Activated CD8-positive, alpha-beta memory T cell treated with anti-CD3 and anti-CD28 coated beads, Interleukin-2, amount 10 ng/mL, durations not matched to agents 7 days and 5 days (primary cell): ENCODE data around the gene TSC22D4. TPM values are rescaled to one million over a fixed set of nuclear protein-coding genes. Genes with fewer than 3 reads are reported as not detected.

ENCODE experiments used
- ATAC-seq: fragments of 150-1000 bp; cut with Tn5 transposase; one replicate; pipeline ENCODE4 v1.10.0; 2021; ENCODE audit warnings: moderate library complexity
- CTCF ChIA-PET: fragments of 350-600 bp; sonication (Branson Sonifier 250); formaldehyde crosslinking; loops from one replicate; lab custom pipeline; 2021; ENCODE audit warnings: antibody characterized with exemption; lab: Charles Lee
- DNase-seq: peaks from one replicate; pipeline ENCODE4 v3.0.0-alpha.2; 2020
- H3K27ac Mint-ChIP-seq: one replicate; pipeline ENCODE4 v1.8.0; 2021; ENCODE audit warnings: mild to moderate bottlenecking, mixed read lengths
- H3K27me3 Mint-ChIP-seq: one replicate; pipeline ENCODE4 v1.8.0; 2021; ENCODE audit warnings: mixed read lengths
- H3K36me3 Mint-ChIP-seq: one replicate; pipeline ENCODE4 v1.8.0; 2021; ENCODE audit warnings: mild to moderate bottlenecking, mixed read lengths
- H3K4me1 Mint-ChIP-seq: one replicate; pipeline ENCODE4 v1.8.0; 2021; ENCODE audit warnings: mixed read lengths
- H3K4me3 Mint-ChIP-seq: one replicate; pipeline ENCODE4 v1.8.0; 2021; ENCODE audit warnings: mild to moderate bottlenecking, moderate library complexity, mixed read lengths
- H3K9me3 Mint-ChIP-seq: one replicate; pipeline ENCODE4 v1.8.0; 2022; ENCODE audit warnings: low read depth, mixed read lengths
- total RNA-seq, 2 experiments: library from RNA; stranded (reverse); gene quantifications; one replicate each; pipeline ENCODE4 v1.2.3, GENCODE V29; 2021

Gene TSC22D4
- total RNA-seq, 2 experiments from 2014 or later = 128 to 144 TPM

DNA sequence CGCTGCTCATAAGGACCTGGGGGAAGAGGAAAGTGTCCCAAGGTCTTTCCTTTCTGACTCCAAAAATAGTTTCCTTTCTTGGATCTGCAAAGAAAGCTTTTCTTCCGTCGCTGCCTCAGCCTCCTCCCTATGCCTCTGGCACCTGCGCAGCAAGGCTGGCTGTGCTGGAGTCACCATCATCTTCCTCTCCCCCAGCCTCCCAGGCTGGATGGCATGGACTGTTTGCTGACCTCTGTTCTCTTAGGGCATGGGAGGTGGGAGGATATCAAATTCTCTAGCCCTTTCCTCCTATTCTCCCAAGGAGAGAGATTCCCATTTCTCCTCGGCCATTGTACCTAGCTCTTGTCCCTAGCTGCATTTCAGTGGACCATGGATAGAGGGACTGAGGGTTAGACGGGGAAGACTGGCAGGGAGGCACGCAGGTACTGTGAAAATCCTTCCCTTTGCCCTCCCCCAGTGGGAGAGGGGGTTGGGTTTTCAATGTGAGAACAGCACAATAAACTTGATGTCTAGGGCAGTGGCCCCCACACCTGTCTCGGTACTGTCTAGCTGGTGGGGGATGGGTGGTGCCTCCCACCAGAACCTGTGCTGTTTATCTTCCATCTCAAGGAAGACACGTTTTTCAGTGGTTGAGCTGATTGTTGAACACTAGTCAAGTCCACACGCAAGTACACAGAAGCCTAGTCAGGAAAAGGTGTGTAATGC, 45.3 kb downstream of the TSC22D4 start:
- Mint-ChIP-seq H3K4me3 (peak overlapping the region; percentile 88), H3K27me3 (peaks cover 5% of the 10 kb centered on the region), H3K9me3 (no peaks in the 10 kb centered on the region)

DNA sequence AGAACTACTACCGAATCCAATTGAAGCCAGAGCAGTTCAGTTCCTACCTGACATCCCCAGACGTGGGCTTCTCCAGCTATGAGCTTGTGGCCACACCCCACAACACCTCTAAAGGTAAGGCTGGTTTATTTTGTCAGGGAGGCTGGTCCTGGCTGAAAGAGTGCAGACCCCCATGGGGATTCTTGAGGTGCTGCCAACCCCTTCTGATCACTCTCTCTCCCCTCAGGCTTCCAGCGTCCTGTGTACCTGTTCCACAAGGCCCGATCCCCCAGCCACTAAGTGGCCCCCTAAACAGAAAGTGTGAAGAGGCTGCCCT, 45.8 kb downstream of the TSC22D4 start:
- CTCF ChIA-PET = no interaction called here
- DNase-seq = no peak
- no peak for ATAC-seq
- peaks cover 5% of the 10 kb centered on the region for H3K27me3 Mint-ChIP-seq
- H3K9me3 Mint-ChIP-seq = no peaks in the 10 kb centered on the region
- H3K36me3 Mint-ChIP-seq = peaks cover 41% of the 10 kb centered on the region
- no peak overlapping the region for H3K27ac Mint-ChIP-seq
- no peak overlapping the region for H3K4me3 Mint-ChIP-seq
- H3K4me1 Mint-ChIP-seq = peaks cover 51% of the 10 kb centered on the region

More for the DNA sequence above, 45.3 kb downstream of the TSC22D4 start:
- H3K36me3 Mint-ChIP-seq = peaks cover 41% of the 10 kb centered on the region
- H3K27ac Mint-ChIP-seq = peak overlapping the region; percentile 88
- CTCF ChIA-PET = interaction anchor here (1.4 to 1.7 kb wide), 2 partner anchors 16 to 105 kb away, joined by 3 to 5 read pairs; partner anchors contain the start of gene AGFG2
- DNase-seq (no peak), ATAC-seq (no peak)
- peaks cover 51% of the 10 kb centered on the region for H3K4me1 Mint-ChIP-seq

DNA sequence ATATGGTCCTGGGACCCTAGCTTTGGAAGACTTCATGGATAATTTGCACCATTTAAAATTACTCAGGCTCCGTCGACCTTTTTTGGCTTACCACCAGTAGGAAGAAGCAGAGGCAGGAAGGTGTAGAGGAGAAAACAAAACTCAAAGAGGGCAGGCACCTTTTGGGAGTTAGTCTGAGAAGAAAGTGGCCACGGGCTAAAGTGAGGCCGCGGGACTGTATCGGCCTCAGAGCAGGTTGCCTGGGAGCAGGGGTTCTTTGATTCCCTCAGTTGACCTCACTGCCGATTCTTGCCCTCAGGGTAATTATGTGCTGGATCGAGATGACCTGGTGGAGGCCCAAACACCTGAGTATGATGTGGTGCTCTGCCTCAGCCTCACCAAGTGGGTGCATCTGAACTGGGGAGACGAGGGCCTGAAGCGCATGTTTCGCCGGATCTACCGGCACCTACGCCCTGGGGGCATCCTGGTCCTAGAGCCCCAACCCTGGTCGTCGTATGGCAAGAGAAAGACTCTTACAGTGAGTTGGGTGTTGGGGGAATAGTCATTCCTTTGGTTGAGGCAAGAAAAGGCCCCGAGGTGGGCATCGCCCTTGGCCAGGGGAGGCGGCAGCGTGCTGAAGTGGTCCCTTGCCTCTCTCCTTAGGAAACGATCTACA, 46.3 kb downstream of the TSC22D4 start:
- ATAC-seq (no peak), DNase-seq (no peak)
- Mint-ChIP-seq H3K4me1 (peaks cover 56% of the 10 kb centered on the region), H3K27ac (peak overlapping the region; percentile 42), H3K36me3 (peaks cover 41% of the 10 kb centered on the region), H3K4me3 (no peak overlapping the region), H3K27me3 (peaks cover 5% of the 10 kb centered on the region), H3K9me3 (no peaks in the 10 kb centered on the region)
- CTCF ChIA-PET = no interaction called here

DNA sequence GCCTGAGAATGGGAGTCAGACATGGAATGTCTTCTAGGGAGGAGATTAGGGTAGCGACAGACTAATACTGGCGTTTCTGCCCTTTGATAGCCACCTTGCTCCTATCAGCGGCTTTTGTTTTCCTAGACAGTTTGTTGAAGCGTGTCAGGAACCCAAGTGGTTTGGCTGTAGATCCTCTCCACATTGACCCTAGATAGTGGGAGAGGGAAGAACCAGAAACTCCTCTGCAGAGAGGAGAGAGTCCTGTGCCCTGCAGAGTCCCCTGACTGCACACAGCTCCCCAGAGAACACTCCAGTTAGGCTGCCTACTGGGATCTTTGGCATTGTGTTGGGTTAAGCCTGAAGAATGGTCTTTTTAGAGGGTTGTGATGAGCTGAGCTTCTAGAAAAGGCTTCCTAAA, 47.0 kb downstream of the TSC22D4 start:
- ATAC-seq (no peak), DNase-seq (no peak)
- H3K4me3 Mint-ChIP-seq = peak overlapping the region; percentile 17
- peaks cover 56% of the 10 kb centered on the region for H3K4me1 Mint-ChIP-seq
- H3K9me3 Mint-ChIP-seq = no peaks in the 10 kb centered on the region
- CTCF ChIA-PET = no interaction called here
- peaks cover 41% of the 10 kb centered on the region for H3K36me3 Mint-ChIP-seq
- H3K27me3 Mint-ChIP-seq = peaks cover 5% of the 10 kb centered on the region
- peak overlapping the region; percentile 76 for H3K27ac Mint-ChIP-seq

DNA sequence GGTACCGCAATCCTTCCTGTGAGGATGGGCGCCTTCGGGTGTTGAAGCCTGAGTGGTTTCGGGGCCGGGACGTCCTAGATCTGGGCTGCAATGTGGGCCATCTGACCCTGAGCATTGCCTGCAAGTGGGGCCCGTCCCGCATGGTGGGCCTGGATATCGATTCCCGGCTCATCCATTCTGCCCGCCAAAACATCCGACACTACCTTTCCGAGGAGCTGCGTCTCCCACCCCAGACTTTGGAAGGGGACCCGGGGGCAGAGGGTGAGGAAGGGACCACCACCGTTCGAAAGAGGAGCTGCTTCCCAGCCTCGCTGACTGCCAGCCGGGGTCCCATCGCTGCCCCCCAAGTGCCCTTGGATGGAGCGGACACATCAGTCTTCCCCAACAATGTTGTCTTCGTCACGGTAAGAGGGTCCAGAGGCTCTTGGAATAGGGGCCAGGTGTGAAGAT, 47.7 kb downstream of the TSC22D4 start:
- CTCF ChIA-PET = interaction anchor here (4.7 kb wide), 1 partner anchor 24 kb away, joined by 22 read pairs; no protein-coding TSS in a partner anchor

DNA sequence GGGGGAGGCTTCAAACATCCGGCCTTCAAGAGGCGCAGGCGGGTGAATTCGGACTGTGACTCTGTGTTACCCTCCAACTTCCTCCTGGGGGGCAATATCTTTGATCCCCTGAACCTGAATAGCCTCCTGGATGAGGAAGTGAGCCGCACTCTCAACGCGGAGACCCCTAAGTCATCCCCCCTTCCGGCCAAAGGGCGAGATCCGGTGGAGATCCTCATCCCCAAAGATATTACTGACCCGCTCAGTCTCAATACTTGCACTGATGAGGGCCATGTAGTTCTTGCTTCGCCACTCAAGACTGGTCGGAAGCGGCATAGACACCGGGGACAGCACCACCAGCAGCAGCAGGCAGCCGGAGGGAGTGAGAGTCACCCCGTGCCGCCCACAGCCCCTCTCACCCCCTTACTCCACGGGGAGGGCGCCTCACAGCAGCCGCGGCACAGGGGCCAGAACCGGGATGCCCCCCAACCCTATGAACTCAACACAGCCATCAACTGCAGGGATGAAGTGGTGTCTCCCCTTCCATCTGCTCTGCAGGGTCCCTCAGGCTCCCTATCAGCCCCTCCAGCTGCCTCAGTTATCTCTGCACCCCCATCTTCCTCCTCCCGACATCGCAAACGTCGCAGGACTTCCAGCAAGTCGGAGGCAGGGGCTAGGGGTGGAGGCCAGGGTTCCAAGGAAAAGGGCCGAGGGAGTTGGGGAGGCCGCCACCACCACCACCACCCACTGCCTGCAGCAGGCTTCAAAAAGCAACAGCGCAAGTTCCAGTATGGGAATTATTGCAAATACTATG, 48.3 kb downstream of the TSC22D4 start:
- H3K36me3 Mint-ChIP-seq = peaks cover 37% of the 10 kb centered on the region
- CTCF ChIA-PET = interaction anchor here (1.2 to 4.7 kb wide), 4 partner anchors 15 to 182 kb away, joined by 3 to 22 read pairs (median 5); partner anchors contain the start of gene MOSPD3
- H3K9me3 Mint-ChIP-seq = no peaks in the 10 kb centered on the region
- peaks cover 9% of the 10 kb centered on the region for H3K27me3 Mint-ChIP-seq
- ATAC-seq = no peak
- H3K4me1 Mint-ChIP-seq = peaks cover 56% of the 10 kb centered on the region
- H3K4me3 Mint-ChIP-seq = peak overlapping the region; percentile 88
- peak overlapping the region; percentile 96 for H3K27ac Mint-ChIP-seq
- DNase-seq = peak; percentile 72

More for the DNA sequence above, 47.7 kb downstream of the TSC22D4 start:
- peaks cover 56% of the 10 kb centered on the region for H3K4me1 Mint-ChIP-seq
- H3K27ac Mint-ChIP-seq = peak overlapping the region; percentile 76
- ATAC-seq (no peak), DNase-seq (no peak)
- peak overlapping the region; percentile 88 for H3K4me3 Mint-ChIP-seq
- peaks cover 39% of the 10 kb centered on the region for H3K36me3 Mint-ChIP-seq
- H3K9me3 Mint-ChIP-seq = no peaks in the 10 kb centered on the region
- peaks cover 5% of the 10 kb centered on the region for H3K27me3 Mint-ChIP-seq

DNA sequence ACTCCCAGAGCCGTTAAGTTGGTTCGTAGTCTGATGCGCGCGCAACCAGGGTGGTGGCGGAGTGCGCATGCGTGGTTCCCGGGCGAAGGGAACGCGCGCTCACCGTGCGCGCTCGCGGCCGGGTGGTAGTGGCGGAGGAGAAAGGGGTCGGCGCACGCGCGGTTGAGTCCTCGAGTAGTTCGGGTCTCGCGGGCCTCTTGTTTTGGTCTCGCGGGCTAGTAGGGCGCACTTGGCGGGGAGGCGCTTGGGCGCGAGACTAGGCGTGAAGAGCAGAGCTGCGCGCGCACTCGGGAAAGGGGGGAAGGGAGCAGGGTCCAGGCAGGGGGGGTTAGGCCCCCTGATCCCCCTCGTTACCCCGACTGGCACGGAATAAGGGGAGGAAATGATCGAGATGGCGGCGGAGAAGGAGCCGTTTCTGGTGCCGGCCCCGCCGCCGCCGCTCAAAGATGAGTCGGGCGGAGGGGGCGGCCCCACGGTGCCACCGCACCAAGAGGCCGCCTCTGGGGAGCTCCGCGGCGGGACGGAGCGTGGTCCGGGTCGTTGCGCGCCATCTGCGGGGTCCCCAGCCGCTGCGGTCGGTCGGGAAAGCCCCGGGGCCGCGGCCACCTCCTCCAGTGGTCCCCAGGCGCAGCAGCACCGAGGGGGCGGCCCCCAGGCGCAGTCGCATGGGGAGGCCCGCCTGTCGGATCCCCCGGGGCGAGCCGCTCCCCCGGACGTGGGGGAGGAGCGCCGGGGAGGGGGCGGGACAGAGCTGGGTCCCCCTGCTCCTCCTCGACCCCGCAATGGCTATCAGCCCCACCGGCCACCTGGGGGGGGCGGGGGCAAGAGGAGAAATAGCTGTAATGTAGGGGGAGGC, 49.1 kb downstream of the TSC22D4 start, which contains the start of gene MEPCE:
Gene MEPCE, plus strand, starts transcription at position 195 of the 856 bp plus-strand sequence. Its CDS starts 188 bp downstream, at position 383.
- no peaks in the 10 kb centered on the region for H3K9me3 Mint-ChIP-seq
- CTCF ChIA-PET = interaction anchor here (1.0 to 4.7 kb wide), 7 partner anchors 14 to 299 kb away, joined by 3 to 22 read pairs (median 5); partner anchors contain the start of gene MOSPD3
- H3K27me3 Mint-ChIP-seq = peaks cover 9% of the 10 kb centered on the region
- H3K4me1 Mint-ChIP-seq = peaks cover 51% of the 10 kb centered on the region
- H3K4me3 Mint-ChIP-seq = peak within 1 kb of the TSS; percentile 97
- H3K27ac Mint-ChIP-seq = peak within 1 kb of the TSS; percentile 100
- peak; percentile 97 for DNase-seq
- peak; percentile 47 for ATAC-seq
- peaks cover 31% of the 10 kb centered on the region for H3K36me3 Mint-ChIP-seq

DNA sequence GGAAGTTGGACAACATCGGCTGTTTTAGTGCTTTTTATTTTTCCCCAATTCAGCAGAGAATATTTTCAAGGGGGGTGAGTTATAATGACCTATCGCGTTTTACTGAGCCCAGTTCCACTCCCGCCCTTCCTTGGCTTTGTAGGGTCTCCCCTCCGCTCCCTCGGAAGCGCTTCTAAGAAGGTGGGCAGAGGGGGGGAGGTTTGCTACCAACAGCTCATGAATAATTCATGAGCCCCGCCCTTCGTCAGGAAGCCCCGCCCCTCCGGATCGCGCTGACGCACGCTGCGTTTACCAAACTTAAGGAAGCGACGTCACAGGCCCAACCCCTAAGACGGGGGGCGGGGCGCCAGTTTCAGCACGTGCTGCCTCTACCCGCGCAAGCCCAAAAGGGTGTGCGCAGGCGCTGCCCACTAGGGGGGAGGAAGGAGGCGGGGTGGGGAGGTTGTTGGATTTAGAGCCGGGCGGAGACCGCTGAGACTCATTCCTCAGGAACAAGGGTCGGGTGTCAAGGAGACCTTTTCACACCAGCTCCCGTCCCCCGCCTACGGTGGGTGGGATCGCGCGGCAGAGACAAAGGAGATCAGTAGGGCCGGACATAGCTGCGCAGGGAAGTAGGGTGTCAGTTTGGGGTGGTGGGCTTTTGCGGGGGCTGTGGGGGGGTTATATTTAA, 49.9 kb downstream of the TSC22D4 start:
- Mint-ChIP-seq H3K4me1 (peaks cover 43% of the 10 kb centered on the region), H3K27ac (peak overlapping the region; percentile 100), H3K27me3 (peaks cover 9% of the 10 kb centered on the region), H3K4me3 (peak overlapping the region; percentile 97), H3K9me3 (no peaks in the 10 kb centered on the region), H3K36me3 (peaks cover 23% of the 10 kb centered on the region)
- CTCF ChIA-PET = interaction anchor here (1.0 to 4.7 kb wide), 10 partner anchors 21 to 298 kb away, joined by 3 to 22 read pairs (median 4); no protein-coding TSS in a partner anchor
- ATAC-seq = peak; percentile 63
- peak; percentile 100 for DNase-seq

DNA sequence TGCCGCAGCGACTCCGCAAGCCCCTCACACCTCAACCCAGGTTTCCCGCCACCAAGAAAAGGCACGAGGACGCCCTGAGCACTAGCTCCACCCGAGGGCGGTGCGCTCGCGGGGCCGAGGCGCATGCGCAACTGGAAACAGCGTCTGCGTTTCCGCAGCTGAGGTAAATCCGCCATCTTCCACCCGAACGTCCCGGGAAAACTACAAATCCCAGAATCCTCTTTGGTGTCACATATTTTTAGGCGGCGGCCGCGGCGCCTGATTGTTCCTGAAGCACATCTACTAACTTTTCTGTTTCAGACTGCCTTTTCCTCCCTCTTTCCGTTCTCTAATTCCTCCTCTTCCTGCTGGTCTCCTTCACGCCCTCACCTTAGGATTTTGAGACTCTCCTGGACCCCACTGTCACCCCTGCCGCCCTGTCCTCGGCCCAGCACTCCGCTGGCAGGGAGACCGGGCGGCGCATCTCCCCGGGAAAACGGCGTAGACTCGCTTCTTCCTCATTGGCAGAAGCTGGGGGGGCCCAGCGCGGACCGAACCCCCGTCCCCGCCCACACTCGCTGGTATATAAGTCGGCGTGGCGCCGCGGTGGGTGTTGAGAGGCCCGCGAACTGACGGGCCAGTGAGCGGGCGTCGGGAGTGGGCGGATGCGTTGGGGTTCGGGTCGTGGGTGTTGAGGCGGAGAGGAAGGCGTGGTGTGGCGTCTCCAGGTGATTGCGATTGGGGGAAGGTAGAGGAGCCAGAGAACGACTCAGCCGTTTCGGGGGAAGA, 50.6 kb downstream of the TSC22D4 start, which contains the start of gene ZCWPW1:
Gene ZCWPW1, minus strand, starts transcription at position 505 of the 768 bp plus-strand sequence. CDS start 8,054 bp downstream, outside the sequence.
- CTCF ChIA-PET = interaction anchor here (0.6 to 4.7 kb wide), 11 partner anchors 13 to 298 kb away, joined by 3 to 22 read pairs (median 4); no protein-coding TSS in a partner anchor

DNA sequence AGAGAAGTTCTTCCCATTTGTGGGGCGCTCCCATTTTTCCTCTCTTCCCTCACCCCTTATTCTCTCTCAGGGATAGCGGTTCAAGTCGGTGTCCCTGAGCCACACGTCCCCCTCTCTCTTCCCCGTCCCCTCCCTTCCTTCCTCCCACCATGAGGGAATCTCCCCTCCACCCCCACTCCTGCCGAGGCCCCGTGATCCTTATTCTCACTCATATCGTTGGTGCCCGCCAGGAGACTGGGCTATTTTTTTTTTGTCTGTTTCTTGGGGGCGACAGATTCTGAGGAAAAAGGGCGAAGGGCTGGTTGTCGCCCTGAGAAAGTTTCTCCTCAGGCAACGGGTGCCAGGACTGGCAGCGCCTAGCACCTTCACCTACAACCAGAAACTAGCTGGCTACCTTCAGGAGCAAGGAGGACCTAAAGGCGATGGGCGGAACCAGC, 51.2 kb downstream of the TSC22D4 start:
- DNase-seq (no peak), ATAC-seq (no peak)
- Mint-ChIP-seq H3K36me3 (peaks cover 17% of the 10 kb centered on the region), H3K27ac (peak overlapping the region; percentile 100), H3K4me3 (no peak overlapping the region), H3K27me3 (peaks cover 9% of the 10 kb centered on the region), H3K9me3 (no peaks in the 10 kb centered on the region), H3K4me1 (peaks cover 30% of the 10 kb centered on the region)
- CTCF ChIA-PET = interaction anchor here (1.1 to 4.7 kb wide), 8 partner anchors 12 to 83 kb away, joined by 4 to 22 read pairs (median 4); no protein-coding TSS in a partner anchor

More for the DNA sequence above, 50.6 kb downstream of the TSC22D4 start, which contains the start of gene ZCWPW1:
- peak; percentile 98 for DNase-seq
- H3K36me3 Mint-ChIP-seq = peaks cover 17% of the 10 kb centered on the region
- ATAC-seq = peak; percentile 59
- peak within 1 kb of the TSS; percentile 97 for H3K4me3 Mint-ChIP-seq
- H3K27ac Mint-ChIP-seq = peak within 1 kb of the TSS; percentile 100
- peaks cover 9% of the 10 kb centered on the region for H3K27me3 Mint-ChIP-seq
- peaks cover 36% of the 10 kb centered on the region for H3K4me1 Mint-ChIP-seq
- no peaks in the 10 kb centered on the region for H3K9me3 Mint-ChIP-seq

DNA sequence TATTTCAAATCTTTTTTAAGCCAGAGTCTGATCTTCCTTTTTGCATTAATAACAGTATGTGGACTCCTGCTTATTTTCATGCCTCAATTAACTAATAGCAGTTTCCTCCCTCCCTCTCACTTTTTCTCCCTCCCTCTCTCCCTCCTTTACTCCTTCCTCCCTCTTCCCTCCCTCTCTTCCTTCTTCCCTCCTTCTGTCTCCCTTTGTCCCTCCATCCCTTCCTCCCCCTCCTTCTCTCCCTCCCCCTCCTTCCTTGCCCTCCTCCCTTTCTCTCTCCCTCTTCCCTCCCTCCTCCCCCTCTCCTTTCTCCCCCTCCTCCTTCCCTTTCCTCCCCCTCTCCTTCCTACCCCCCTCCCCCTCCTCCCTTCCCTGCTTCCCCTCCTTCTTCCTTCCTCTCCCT, 52.5 kb downstream of the TSC22D4 start:
- CTCF ChIA-PET = interaction anchor here (4.7 kb wide), 1 partner anchor 19 kb away, joined by 22 read pairs; no protein-coding TSS in a partner anchor
- Mint-ChIP-seq H3K9me3 (no peaks in the 10 kb centered on the region), H3K4me3 (no peak overlapping the region), H3K27me3 (peaks cover 9% of the 10 kb centered on the region), H3K4me1 (peaks cover 17% of the 10 kb centered on the region), H3K27ac (no peak overlapping the region), H3K36me3 (peaks cover 12% of the 10 kb centered on the region)
- DNase-seq (no peak), ATAC-seq (no peak)
